NCI-H748 (cell line): ENCODE measurements around the gene CHRNA7.
"Not testable (repeated sequence)": the region's sequence is repeated elsewhere in the genome, so short reads cannot be mapped to it uniquely, and the experiment has no call there.

Experiments used
- DNase-seq: peaks from one replicate; lab custom pipeline; 2025; ENCODE audit not compliant: unreplicated experiment; lab: John Stamatoyannopoulos, UW

Gene CHRNA7

GRCh38 chr15:32166270-32166669, 136.0 kb downstream of the CHRNA7 start:
- DNase-seq = not testable (repeated sequence)

- DNase-seq = not testable (repeated sequence)
Observed at GRCh38 chr15:32167913-32168312, 137.6 kb downstream of the CHRNA7 start.

- DNase-seq = not testable (repeated sequence)
Observed at GRCh38 chr15:32180579-32180978, 150.3 kb downstream of the CHRNA7 start.

GRCh38 chr15:32193780-32194179, 163.5 kb downstream of the CHRNA7 start:
- not testable (repeated sequence) for DNase-seq

- not testable (repeated sequence) for DNase-seq
Observed at GRCh38 chr15:32196206-32196605, 165.9 kb downstream of the CHRNA7 start.

GRCh38 chr15:32198938-32199337, 168.6 kb downstream of the CHRNA7 start:
- not testable (repeated sequence) for DNase-seq

- not testable (repeated sequence) for DNase-seq
Observed at GRCh38 chr15:32209081-32209480, 178.8 kb downstream of the CHRNA7 start.

- DNase-seq = no peak
Observed at GRCh38 chr15:32218666-32219065, 188.4 kb downstream of the CHRNA7 start.
